Fibroblast of peridontal ligament (primary cell): Measurements from ENCODE around the gene LRFN2.

Source experiments
- DNase-seq: peaks from one replicate; pipeline ENCODE4 v3.0.0-alpha.2; 2010; ENCODE audit errors: extremely low read depth

LRFN2 gene

GRCh38 chr6:40586369-40587201, 579 bp downstream of the LRFN2 start:
- DNase-seq = no peak

- no peak for DNase-seq
Measured at GRCh38 chr6:40585651-40586269, 1.4 kb downstream of the LRFN2 start.

- DNase-seq = no peak
Measured at GRCh38 chr6:40585223-40585622, 1.9 kb downstream of the LRFN2 start.

GRCh38 chr6:40584741-40585140, 2.4 kb downstream of the LRFN2 start:
- DNase-seq = no peak

GRCh38 chr6:40583709-40584108, 3.5 kb downstream of the LRFN2 start:
- DNase-seq = no peak

- DNase-seq = no peak
Measured at GRCh38 chr6:40582892-40583291, 4.3 kb downstream of the LRFN2 start.

GRCh38 chr6:40579101-40579500, 8.1 kb downstream of the LRFN2 start:
- no peak for DNase-seq

GRCh38 chr6:40577672-40578071, 9.5 kb downstream of the LRFN2 start:
- DNase-seq = no peak

- DNase-seq = no peak
Measured at GRCh38 chr6:40573221-40573620, 13.9 kb downstream of the LRFN2 start.

- DNase-seq = no peak
Measured at GRCh38 chr6:40569162-40569910, 17.8 kb downstream of the LRFN2 start.

- DNase-seq = no peak
Measured at GRCh38 chr6:40568062-40568708, 19.0 kb downstream of the LRFN2 start.

- no peak for DNase-seq
Measured at GRCh38 chr6:40563111-40563510, 24.1 kb downstream of the LRFN2 start.

- no peak for DNase-seq
Measured at GRCh38 chr6:40559056-40559455, 28.1 kb downstream of the LRFN2 start.

- DNase-seq = no peak
Measured at GRCh38 chr6:40558102-40558501, 29.1 kb downstream of the LRFN2 start.

GRCh38 chr6:40556881-40557280, 30.3 kb downstream of the LRFN2 start:
- no peak for DNase-seq

- DNase-seq = no peak
Measured at GRCh38 chr6:40556023-40556422, 31.1 kb downstream of the LRFN2 start.

- no peak for DNase-seq
Measured at GRCh38 chr6:40555092-40555491, 32.1 kb downstream of the LRFN2 start.

- no peak for DNase-seq
Measured at GRCh38 chr6:40552941-40553340, 34.2 kb downstream of the LRFN2 start.

- no peak for DNase-seq
Measured at GRCh38 chr6:40551966-40552505, 35.1 kb downstream of the LRFN2 start.

- DNase-seq = peak; percentile 42
Measured at GRCh38 chr6:40550202-40551101, 36.7 kb downstream of the LRFN2 start.

GRCh38 chr6:40545954-40546353, 41.2 kb downstream of the LRFN2 start:
- DNase-seq = no peak
